ENCODE data around the gene EPHA2. TPM values are rescaled to one million over a fixed set of nuclear protein-coding genes. Genes with fewer than 3 reads are reported as not detected.

EPHA2 gene
- polyA plus RNA-seq, 2 of the 4 experiments (the other 2 are of a cell fraction) = 59.3 to 93.2 TPM

GRCh38 chr1:16148329-16149092 is 7.4 kb downstream of the EPHA2 start:
- POLR2A ChIA-PET = interaction anchor here (1.1 kb wide), 1 partner anchor 16 kb away, joined by 3 read pairs; no protein-coding TSS in a partner anchor
- FAIRE-seq (no peak), DNase-seq (ENCODE audit: low read depth in 1 of 2, low spot score in 1 of 2) (no peak), ATAC-seq (no peak)
- Histone ChIP-seq H3K9me3 (no peaks in the 10 kb centered on the region), H3K4me1 (peaks cover 86% of the 10 kb centered on the region), H3K4me2 (peak overlapping the region; percentile 81), H3K4me3 (no peak overlapping the region), H3K27ac (peak overlapping the region; percentile 95 to 100; a peak in 5 of 6 replicates)
- CTCF ChIA-PET = interaction anchor here (1.2 to 16.2 kb wide), 4 partner anchors 37 to 95 kb away, joined by 3 to 222 read pairs (median 78); partner anchors contain the start of gene FAM131C
- TF ChIP-seq HOXB13 (CRISPR knock-in tag; IDR thresholded peaks at IDR 0.05; ENCODE audit: low read depth) = no peak
- no peak for TF ChIP-seq ZFP36 (IDR thresholded peaks at IDR 0.05; ENCODE audit: borderline replicate concordance, partially characterized antibody)
- TF ChIP-seq POLR2AphosphoS2 (conservative IDR thresholded peaks at IDR 0.05; ENCODE audit: low read length) = peak; percentile 62; the same call in 1 of the 2 replicates
- no peak for TF ChIP-seq ELK1 (IDR thresholded peaks at IDR 0.05; ENCODE audit: low read depth, low read length)
- WGBS (ENCODE audit: missing lambda C conversion rate) = 88% methylated on average over 34 of the region's 39 CpGs

GRCh38 chr1:16147156-16147926 is 8.5 kb downstream of the EPHA2 start:
- ATAC-seq (no peak), FAIRE-seq (no peak), DNase-seq (ENCODE audit: low read depth in 1 of 2, low spot score in 1 of 2) (no peak)
- ChIA-PET CTCF (interaction anchor here (0.7 to 16.2 kb wide), 8 partner anchors 8 to 134 kb away, joined by 3 to 222 read pairs (median 6); partner anchors contain the start of gene FAM131C), POLR2A (interaction anchor here (1.1 to 1.4 kb wide), 2 partner anchors 17 to 26 kb away, joined by 3 read pairs; no protein-coding TSS in a partner anchor)
- Histone ChIP-seq H3K4me3 (peak overlapping the region; percentile 36; the same call in 2 of the 3 replicates), H3K4me1 (peaks cover 96% of the 10 kb centered on the region), H3K9me3 (no peaks in the 10 kb centered on the region), H3K27ac (peak overlapping the region; percentile 95 to 100), H3K4me2 (peak overlapping the region; percentile 81)
- 22% methylated on average over 5 of the region's 10 CpGs for WGBS (ENCODE audit: missing lambda C conversion rate)
- no peak for TF ChIP-seq POLR2A (IDR thresholded peaks at IDR 0.05; ENCODE audit: low read length)
- TF ChIP-seq JUN (IDR thresholded peaks at IDR 0.05) = no peak
- TF ChIP-seq, protein P1, sequence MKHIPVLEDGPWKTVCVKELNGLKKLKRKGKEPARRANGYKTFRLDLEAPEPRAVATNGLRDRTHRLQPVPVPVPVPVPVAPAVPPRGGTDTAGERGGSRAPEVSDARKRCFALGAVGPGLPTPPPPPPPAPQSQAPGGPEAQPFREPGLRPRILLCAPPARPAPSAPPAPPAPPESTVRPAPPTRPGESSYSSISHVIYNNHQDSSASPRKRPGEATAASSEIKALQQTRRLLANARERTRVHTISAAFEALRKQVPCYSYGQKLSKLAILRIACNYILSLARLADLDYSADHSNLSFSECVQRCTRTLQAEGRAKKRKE (CRISPR knock-in tag; IDR thresholded peaks at IDR 0.05; ENCODE audit: low read depth) = no peak
- peak; percentile 79 for TF ChIP-seq HDAC2 (IDR thresholded peaks at IDR 0.05)
- no peak for TF ChIP-seq TFCP2L1 (CRISPR knock-in tag; IDR thresholded peaks at IDR 0.05)
- no peak for TF ChIP-seq NFE2L2 (conservative IDR thresholded peaks at IDR 0.05; ENCODE audit: low read length)
- no peak for TF ChIP-seq CEBPB (IDR thresholded peaks at IDR 0.05)
- no peak for TF ChIP-seq FOSL2 (IDR thresholded peaks at IDR 0.05)
- TF ChIP-seq FOSL2 (CRISPR knock-in tag; IDR thresholded peaks at IDR 0.05) = no peak
- TF ChIP-seq ZFP36 (IDR thresholded peaks at IDR 0.05; ENCODE audit: borderline replicate concordance, partially characterized antibody) = peak; percentile 93
- no peak for TF ChIP-seq MYC (IDR thresholded peaks at IDR 0.05; ENCODE audit: borderline replicate concordance, low read length)
- TF ChIP-seq, protein P2, sequence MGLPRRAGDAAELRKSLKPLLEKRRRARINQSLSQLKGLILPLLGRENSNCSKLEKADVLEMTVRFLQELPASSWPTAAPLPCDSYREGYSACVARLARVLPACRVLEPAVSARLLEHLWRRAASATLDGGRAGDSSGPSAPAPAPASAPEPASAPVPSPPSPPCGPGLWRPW (IDR thresholded peaks at IDR 0.05) = no peak

DNA sequence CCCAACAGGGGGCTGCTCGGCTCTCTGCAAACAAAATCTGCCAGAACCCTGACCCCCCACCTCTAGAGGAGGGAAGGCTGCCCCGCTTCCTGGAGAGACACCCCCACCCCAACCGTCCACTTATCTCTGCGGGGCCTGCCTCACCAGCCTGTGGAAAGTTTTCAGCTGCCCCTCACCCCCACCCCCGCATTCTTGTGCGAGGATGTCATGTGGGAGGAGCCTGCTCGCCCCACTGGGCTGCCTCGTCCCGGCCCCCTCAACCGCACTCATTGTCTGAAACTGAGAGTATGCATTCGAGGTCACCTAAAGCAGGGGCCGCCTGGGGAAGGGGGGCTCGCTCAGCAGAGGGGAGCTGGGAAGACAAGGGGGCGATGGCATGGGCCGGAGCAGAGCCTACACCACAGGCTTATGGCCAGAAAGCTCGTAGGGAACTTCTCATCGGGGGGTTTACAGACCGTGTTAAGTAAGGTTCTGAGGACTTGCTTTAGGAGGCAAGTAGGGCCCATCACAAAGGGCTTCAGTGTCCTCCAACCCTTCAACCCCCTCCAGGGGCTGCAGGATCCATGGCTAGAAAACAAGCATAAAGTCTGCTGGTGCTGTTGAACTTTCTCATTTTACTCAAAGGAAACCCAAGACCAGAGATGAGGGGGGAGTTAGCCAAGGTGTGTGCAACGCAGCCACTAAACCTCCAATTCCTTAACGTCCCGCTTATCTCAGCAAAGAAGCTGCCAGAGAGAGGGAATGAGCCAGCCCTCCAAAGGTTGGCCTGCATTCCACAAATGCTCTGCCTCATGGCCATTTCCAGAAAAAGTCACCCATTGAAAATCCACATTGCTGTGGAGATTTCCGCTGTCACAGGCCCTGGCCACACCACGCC is 9.4 kb downstream of the EPHA2 start:
- FAIRE-seq = no peak
- no peaks in the 10 kb centered on the region for H3K9me3 ChIP-seq
- peak overlapping the region; percentile 36 for H3K4me3 ChIP-seq
- peak overlapping the region; percentile 95 to 100 for H3K27ac ChIP-seq
- peaks cover 96% of the 10 kb centered on the region for H3K4me1 ChIP-seq
- peak; percentile 36 to 49 for ATAC-seq
- WGBS (ENCODE audit: missing lambda C conversion rate) = 0% methylated on average over 14 of the region's 23 CpGs
- ChIA-PET CTCF (interaction anchor here (0.6 to 16.2 kb wide), 8 partner anchors 9 to 69 kb away, joined by 3 to 222 read pairs (median 6); partner anchors contain the start of gene FAM131C), POLR2A (interaction anchor here (1.4 to 2.9 kb wide), 3 partner anchors 9 to 27 kb away, joined by 3 to 24 read pairs (median 4); partner anchors contain the start of gene EPHA2)
- peak overlapping the region; percentile 81 for H3K4me2 ChIP-seq
- DNase-seq (ENCODE audit: low read depth in 1 of 2, low spot score in 1 of 2) = peak; percentile 82 to 87
- TF ChIP-seq MAZ (IDR thresholded peaks at IDR 0.05; ENCODE audit: borderline replicate concordance, low read depth, low read length) (peak; percentile 82; the same call in 1 of the 2 replicates), FOSL2 (IDR thresholded peaks at IDR 0.05) (no peak), FOSL2 (CRISPR knock-in tag; IDR thresholded peaks at IDR 0.05) (peak; percentile 41), EP300 (IDR thresholded peaks at IDR 0.05) (peak; percentile 19 to 59; a peak in 3 of 5 replicates), SMC3 (IDR thresholded peaks at IDR 0.05) (0 out of 3 replicates have a peak, but pooled peaks have one; percentile 9), MAFK (IDR thresholded peaks at IDR 0.05; ENCODE audit: partially characterized antibody) (no peak), FOXS1 (CRISPR knock-in tag; IDR thresholded peaks at IDR 0.05) (0 out of 2 replicates have a peak, but pooled peaks have one; percentile 18), ZNF302 (CRISPR knock-in tag; IDR thresholded peaks at IDR 0.05) (peak; percentile 30; the same call in 1 of the 2 replicates), HDAC2 (IDR thresholded peaks at IDR 0.05) (no peak), JUN (IDR thresholded peaks at IDR 0.05) (peak in 1 of 2 experiments; percentile 2; a peak in 1 of 5 replicates), GATA3 (IDR thresholded peaks at IDR 0.05; ENCODE audit: borderline replicate concordance) (peak; percentile 56; the same call in 1 of the 2 replicates), POLR2AphosphoS2 (conservative IDR thresholded peaks at IDR 0.05; ENCODE audit: low read length) (peak; percentile 66; the same call in 1 of the 2 replicates), CBX8 (IDR thresholded peaks at IDR 0.05) (no peak), MAX (IDR thresholded peaks at IDR 0.05) (peak; percentile 47)
- TF ChIP-seq, protein P3, sequence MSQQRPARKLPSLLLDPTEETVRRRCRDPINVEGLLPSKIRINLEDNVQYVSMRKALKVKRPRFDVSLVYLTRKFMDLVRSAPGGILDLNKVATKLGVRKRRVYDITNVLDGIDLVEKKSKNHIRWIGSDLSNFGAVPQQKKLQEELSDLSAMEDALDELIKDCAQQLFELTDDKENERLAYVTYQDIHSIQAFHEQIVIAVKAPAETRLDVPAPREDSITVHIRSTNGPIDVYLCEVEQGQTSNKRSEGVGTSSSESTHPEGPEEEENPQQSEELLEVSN (IDR thresholded peaks at IDR 0.05; ENCODE audit: borderline replicate concordance, low read depth) = peak; percentile 35; the same call in 1 of the 2 replicates

All from A549 (cell line).